Stimulated activated CD4-positive, alpha-beta T cell treated with anti-CD3 and anti-CD28 coated beads, TNF-alpha, amount 100 ng/mL, for 24 hours (primary cell): ENCODE data around the gene ACER2.
"Not testable (repeated sequence)": the region's sequence is repeated elsewhere in the genome, so short reads cannot be mapped to it uniquely, and the experiment has no call there.

ENCODE experiments used
- DNase-seq, 3 experiments: peaks; one replicate each; pipeline ENCODE4 v3.0.0-alpha.2; 2020; ENCODE audit warnings: low read depth in 3 of 3

The ACER2 gene

DNA sequence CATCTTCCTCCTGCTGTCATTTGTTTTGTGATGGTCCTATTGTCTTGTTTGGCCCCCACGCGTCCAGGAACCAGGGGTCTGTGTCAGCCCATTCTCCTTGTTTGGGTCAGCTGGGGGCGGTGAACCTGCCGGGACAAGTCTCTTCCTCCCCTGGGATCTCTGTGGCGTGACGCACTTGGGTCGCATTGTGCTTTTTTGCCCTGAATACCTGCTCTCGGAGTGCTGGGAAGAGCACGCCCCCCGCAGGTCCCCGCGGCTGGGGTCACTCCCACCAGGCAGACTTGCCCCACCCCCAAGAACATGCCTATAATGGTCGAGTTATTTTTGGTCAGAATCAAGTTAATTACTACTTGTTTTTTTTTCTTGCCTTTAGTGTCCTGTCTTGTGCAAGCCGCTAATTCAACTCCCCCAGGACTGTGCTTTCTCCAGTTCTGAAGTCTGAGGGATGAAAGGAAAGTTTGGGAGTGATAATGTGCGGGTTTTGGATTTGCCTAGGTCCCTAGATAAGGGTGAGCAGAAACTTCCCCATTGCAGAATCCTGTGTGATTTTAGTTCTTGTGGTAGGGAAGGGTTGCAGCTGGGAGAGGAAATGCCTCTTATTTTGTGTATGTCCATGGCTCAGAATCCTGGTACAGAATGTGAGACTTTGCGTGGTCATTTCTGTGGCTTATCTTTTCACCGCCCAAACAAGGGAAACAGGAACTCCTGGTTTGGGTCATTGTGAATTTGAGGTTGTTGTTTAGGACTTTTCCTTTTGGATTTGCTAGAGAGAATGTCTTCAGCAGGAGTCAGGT is 789 bp downstream of the ACER2 start:
- peak in 1 of 3 experiments; percentile 10 for DNase-seq

GRCh38 chr9:19410195-19410503 is 1.3 kb downstream of the ACER2 start:
- DNase-seq, result no peak

- no peak for DNase-seq
Measured at GRCh38 chr9:19410594-19410993, 1.8 kb downstream of the ACER2 start.

GRCh38 chr9:19411316-19411715 is 2.5 kb downstream of the ACER2 start:
- DNase-seq, result no peak

- not testable (repeated sequence) for DNase-seq
Measured at GRCh38 chr9:19413456-19413855, 4.6 kb downstream of the ACER2 start.

DNA sequence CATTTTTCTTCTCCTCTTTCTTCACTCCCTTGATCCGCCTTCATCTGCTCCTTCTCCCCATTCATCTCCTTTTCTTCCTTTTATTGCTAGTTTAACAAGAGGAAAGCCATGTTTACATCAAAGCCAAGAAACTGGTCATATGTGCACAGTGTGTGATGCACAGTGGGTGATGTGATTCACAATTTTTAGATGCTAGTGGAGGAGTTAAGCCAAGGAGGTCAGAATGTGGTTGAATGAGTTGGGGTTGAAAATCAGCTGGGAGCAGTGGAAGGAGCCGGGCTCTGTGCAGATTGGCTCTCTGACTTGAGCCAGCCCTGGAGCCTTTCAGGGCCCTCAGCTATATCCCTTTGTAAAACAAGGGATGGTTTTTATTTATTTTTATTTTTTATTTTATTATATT is 7.3 kb downstream of the ACER2 start:
- no peak for DNase-seq

GRCh38 chr9:19420877-19421276 is 12.1 kb downstream of the ACER2 start:
- no peak for DNase-seq

DNA sequence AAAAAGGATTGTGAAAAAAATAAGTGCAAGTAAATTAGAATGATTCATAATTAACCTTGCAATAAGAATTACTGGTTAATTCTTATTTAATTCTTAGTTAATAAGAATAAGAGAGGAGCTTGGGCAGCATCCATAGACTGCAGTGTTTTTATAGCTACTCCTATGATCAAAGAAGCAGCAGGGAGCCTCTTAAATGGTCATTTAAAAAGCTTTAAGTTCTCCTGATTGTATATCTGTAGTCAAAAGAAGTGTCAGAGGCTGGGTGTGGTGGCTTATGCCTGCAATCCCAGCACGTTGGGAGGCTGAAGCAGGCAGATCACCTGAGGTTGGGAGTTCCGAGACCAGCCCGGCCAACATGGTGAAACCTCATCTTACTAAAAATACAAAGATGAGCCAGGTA is 14.4 kb downstream of the ACER2 start:
- DNase-seq, result no peak

DNA sequence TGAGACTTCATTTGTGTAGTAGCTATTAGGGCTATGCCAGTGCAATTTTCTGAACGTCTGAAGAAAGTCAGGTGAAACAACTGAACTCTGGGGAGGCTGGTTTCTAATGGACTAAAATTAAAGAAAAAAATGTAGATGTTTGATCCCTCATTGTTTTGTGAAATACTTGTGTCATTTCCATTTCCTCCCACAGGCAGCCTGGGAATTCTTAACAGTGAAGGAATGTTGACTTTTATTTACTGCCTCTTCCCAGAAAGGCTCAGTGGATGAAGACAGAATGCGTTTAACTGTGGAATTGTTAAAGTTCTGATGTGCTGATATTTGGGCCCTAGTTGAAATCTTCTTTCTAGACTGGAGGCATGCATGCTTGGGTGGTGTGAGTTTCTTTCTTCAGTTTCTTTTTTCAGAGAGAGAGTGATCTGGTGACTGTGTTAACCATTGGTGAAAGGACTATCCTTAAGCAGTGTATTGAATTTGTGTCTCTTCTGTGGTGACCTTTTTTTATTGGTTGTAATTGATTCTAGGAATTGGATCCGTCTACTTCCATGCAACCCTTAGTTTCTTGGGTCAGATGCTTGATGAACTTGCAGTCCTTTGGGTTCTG is 15.5 kb downstream of the ACER2 start:
- no peak for DNase-seq

DNA sequence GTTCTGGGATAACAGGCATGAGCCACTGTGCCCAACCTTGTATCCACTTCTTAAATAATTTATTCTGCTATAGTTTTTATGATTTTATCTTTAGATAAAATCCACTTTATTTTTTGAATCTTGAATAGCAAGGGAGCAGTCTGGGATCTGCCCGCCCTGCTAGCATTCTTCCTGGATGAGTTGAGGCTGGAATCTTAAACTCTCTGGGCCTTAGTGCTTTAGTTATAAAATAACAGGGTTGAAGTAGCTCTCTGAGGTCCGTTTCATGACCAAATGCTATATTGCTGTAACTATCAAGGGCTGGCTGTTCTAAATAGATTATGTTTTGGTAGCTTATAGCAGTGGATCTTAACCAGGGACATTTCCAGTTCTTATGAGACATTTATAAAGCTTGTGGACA is 20.8 kb downstream of the ACER2 start:
- DNase-seq, result no peak

DNA sequence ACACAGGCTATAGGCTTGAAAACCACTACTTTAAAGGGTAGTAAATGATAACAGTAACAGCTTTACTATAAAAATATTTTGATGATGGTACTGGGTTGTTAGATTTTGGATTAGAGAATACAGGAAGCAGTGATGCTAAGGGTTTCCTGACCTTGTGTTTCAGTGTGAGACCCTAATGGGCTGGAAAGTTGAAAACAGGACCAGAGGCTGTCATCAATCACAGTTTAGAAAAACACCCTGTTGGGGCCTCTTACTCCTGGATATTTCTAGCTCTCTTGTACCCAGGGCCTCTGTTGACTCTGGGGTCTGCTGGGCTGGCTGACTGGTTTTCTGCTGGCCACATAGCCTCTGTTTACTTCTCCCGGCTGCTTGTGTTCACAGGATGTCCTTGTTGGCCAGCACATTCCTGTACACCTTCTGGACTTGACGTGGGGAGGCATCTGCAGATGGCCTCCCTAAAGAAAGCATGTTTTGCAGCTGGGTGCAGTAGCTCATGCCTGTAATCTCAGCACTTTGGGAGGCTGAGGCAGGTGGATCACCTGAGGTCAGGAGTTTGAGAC is 21.5 kb downstream of the ACER2 start:
- DNase-seq, result no peak

DNA sequence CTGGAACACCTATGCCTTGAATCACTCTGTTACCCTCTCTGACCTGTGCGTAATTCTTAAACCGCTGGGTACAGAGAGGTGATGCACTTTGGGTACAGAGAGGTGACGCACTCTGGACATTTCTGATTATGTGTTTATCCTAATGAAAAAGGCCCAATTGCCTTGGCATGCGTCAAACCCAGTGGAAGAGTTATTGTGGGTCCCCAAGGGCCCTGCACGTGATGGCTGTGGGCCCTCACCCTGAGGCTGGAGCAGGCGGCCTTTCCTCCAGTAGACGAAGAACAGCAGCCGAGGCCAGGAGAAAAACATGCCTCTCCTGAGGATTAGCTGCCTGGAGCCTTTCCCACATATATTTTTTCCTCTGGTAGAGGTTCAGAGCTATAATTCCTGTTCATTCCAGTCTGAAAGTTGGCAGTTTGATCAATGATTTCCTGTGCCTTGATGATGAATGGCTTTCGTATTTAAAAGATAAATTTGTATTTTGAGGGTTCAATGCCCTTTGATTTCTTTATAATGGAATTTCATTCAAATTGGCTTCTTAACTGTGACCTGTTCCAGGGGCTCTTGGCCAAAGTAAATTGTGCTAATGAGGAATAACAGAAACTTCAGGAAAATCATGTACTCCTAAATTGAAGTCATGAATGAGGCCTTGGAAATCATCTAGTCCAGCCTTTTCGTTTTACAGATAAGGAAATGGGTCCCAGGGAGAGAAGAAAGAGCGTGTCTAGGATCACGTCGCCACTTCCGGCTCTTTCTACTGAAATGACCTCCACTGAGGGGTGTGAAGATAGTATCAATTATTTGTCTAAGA is 22.8 kb downstream of the ACER2 start:
- no peak for DNase-seq

DNA sequence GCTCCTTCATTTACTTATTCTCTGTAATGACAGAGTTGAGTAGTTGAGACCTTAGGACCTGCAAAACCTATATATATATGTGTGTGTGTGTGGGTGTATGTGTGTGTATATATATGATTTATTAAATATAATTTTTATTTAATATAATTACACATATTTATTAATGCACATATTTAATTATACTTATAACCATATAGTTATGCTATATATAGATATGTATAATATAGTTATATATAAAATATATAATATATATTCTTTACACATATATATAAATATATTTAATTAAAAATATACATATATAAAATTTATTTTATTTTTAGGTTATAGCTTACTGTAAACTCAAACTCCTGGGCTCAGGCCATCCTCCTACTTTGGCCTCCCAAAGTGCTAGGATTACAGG is 23.7 kb downstream of the ACER2 start:
- no peak for DNase-seq

DNA sequence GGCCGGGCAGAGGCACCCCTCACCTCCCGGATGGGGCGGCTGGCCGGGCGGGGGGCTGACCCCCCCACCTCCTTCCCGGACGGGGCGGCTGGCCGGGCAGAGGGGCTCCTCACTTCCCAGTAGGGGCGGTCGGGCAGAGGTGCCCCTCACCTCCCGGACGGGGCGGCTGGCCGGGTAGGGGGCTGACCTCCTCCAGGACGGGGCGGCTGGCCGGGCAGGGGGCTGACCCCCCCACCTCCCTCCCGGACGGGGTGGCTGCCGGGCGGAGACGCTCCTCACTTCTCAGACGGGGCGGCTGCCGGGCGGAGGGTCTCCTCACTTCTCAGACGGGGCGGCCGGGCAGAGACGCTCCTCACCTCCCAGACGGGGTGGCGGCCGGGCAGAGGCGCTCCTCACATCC is 24.9 kb downstream of the ACER2 start:
- not testable (repeated sequence) for DNase-seq

DNA sequence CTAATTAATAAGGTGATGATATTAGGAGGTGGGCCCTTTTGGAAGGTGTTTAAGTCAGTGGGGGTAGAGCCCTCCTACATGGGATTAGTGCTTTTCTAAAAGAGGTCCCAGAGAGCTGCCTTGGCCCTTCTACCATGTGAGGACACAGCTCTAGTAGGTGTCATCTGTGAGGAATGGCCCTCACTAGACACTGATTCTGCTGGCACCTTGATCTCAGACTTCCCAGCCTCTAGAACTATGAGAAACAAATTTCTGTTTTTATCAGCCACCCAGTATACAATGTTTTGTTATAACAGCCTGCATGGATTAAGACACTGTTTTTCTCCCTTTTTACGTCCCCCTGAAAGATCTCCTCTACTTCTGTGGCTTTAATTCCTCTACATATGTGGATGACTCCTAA is 31.6 kb downstream of the ACER2 start:
- DNase-seq, result no peak

GRCh38 chr9:19440823-19441580 is 32.2 kb downstream of the ACER2 start:
- DNase-seq, result no peak

DNA sequence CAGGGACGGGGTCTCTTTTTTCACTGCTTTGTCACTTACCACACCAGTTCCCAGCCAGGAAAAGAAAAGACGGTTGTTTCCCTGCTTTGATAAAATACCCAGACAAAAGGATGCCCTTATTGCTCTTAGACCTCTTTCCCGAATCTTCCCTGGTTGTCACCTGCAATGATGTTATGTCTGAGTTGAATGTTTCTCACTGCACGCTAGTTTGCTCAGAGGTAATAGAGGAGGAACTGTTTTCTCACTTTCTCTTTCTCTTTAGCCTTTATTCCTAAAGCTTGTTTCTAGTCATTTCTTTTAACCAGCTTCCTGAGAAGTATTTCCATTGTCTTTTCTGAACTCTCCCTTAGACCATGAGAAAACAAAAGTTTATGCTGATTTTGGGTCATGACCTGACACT is 32.9 kb downstream of the ACER2 start:
- no peak for DNase-seq

- DNase-seq, result no peak
Measured at GRCh38 chr9:19442240-19442639, 33.4 kb downstream of the ACER2 start.

DNA sequence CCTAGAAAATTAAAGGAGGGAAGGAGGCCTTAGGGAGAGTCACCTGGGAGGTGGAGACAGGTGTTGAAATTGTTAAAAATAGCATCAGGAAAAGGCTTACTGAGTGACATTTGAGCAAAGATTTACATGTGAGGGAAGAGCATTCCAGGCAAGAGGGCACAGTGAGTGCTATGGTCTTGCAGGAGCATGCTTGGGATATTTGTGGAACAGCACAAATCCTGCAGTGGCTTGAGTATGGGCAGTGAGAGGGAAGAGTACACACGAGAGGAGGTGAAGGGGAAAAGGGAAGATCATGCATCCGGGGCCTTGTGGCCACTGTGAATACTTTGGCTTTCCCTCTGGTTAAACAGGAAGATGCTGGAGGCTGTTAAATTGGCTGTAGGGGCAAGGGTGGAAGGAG is 36.6 kb downstream of the ACER2 start:
- no peak for DNase-seq

GRCh38 chr9:19446361-19446861 is 37.6 kb downstream of the ACER2 start:
- DNase-seq, result no peak

DNA sequence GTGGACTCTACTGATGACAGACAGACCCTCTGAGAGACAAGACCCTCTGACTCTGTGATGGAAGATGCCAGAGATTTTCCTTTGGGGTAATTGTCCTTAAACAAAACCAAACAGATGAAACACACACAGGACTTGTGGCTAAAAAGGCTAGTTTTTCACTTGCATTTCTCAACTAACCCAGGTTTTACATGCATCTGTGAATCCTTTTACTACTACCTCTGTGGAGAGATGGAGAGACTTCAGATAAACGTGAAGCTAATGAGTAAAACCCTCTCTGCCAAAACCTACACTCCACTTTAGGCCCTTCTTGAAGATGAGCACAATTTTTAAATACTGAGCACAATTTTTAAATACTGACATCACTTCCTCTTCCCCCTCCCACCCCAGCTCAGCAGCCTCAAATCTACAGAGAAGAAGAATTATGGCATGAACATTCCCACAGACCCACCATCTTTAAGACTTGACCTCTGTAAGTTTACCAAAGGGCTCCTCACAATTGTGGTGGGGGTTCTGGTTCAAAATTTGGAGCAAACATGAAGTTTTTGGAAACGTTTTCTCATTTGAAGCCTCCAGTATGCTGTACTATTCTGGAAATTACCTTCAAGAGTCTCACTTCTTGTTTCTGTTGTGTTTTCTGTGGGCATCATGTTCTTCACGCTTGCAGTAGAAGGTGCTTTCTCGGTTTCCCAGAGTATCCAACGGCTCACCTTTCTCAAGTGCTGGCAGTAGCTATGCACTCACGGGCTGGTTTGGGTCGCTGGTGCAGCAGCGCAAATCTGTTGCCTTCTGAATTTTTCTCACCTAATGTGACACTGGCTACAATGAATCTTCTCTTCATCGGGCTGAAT is 42.7 kb downstream of the ACER2 start:
- no peak for DNase-seq
